Measurements from ENCODE around the gene TRPM8. TPM values are rescaled to one million over a fixed set of nuclear protein-coding genes. Genes with fewer than 3 reads are reported as not detected.

TRPM8 gene
- total RNA-seq, 2 donors from 2014 or later = not detected

GRCh38 chr2:234050455-234051135, 133.4 kb downstream of the TRPM8 start, which contains the start of gene SPP2:
Gene SPP2 (plus strand): TSS chr2:234050702. CDS start chr2:234050787, 85 bp downstream.
- no peaks in the 10 kb centered on the region for H3K4me1 ChIP-seq
- H3K4me3 ChIP-seq = no peak within 1 kb of the TSS
- no peak for TF ChIP-seq CTCF (IDR thresholded peaks at IDR 0.05)
- no peaks in the 10 kb centered on the region for H3K9me3 ChIP-seq
- H3K27me3 ChIP-seq = no peaks in the 10 kb centered on the region
- DNase-seq (ENCODE audit: low spot score) = no peak
- H3K36me3 ChIP-seq = no peaks in the 10 kb centered on the region
- H3K27ac ChIP-seq = no peak within 1 kb of the TSS

DNA sequence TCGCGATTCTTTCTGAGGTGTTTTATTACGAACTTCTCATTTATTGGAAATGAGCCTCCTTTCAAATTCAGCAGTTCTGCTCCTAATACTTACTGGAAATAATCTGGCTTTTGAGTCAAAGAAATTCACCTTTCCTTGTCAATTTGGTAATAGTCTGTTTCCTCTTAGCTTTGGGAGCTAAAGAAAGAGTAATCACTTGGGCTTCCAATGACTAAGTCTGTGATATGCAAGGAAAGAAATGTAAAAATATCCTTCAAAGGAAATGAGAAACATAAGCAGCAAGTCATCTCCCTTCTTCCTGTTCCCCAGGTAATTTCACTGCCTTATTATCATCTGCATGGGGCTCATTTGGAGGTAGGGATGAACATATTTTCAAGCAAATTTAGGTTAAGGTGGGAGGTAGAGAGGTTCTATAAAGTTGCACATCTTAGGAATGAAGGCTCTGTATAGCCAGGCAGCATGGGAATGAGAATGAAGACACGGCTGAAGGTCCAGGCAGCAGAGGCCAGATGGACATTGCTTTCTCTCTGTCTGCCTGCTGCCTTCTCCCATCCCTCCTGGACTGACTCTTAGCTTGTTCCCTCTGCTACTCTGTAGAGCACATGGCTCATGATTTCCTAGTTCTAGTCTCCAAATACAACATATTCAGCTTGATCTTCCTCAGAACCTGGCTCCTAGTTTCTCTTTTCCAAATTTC, 134.3 kb downstream of the TRPM8 start:
- no peak for DNase-seq (ENCODE audit: low spot score)
- TF ChIP-seq CTCF (IDR thresholded peaks at IDR 0.05) = no peak

GRCh38 chr2:234058881-234059280, 141.7 kb downstream of the TRPM8 start:
- TF ChIP-seq CTCF (IDR thresholded peaks at IDR 0.05) = no peak
- Histone ChIP-seq H3K36me3 (no peaks in the 10 kb centered on the region), H3K27ac (no peak overlapping the region), H3K9me3 (no peaks in the 10 kb centered on the region), H3K27me3 (no peaks in the 10 kb centered on the region), H3K4me1 (no peaks in the 10 kb centered on the region), H3K4me3 (no peak overlapping the region)
- no peak for DNase-seq (ENCODE audit: low spot score)

More for the DNA sequence above, 134.3 kb downstream of the TRPM8 start:
- no peaks in the 10 kb centered on the region for H3K36me3 ChIP-seq
- H3K27ac ChIP-seq = no peak overlapping the region
- H3K9me3 ChIP-seq = no peaks in the 10 kb centered on the region
- no peaks in the 10 kb centered on the region for H3K27me3 ChIP-seq
- H3K4me3 ChIP-seq = no peak overlapping the region
- H3K4me1 ChIP-seq = no peaks in the 10 kb centered on the region

DNA sequence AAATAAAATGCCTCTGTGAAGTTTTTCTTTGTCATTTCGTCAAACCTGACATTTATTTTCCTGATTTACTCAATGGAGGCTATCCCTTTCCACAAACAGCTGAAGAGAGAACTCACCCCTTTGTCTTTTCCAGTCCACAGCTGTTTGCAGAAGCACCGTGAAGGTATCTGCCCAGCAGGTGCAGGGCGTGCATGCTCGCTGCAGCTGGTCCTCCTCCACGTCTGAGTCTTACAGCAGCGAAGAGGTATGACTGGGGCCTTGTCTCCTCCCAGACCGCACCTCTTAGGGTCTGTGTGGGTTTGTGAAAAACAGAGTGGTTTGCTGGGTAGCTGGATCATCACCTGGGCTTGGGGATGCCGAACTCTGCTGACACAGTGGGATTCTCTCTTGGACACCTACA, 143.1 kb downstream of the TRPM8 start:
- Histone ChIP-seq H3K9me3 (no peaks in the 10 kb centered on the region), H3K4me3 (no peak overlapping the region), H3K27ac (no peak overlapping the region), H3K4me1 (no peaks in the 10 kb centered on the region), H3K36me3 (no peaks in the 10 kb centered on the region), H3K27me3 (no peaks in the 10 kb centered on the region)
- TF ChIP-seq CTCF (IDR thresholded peaks at IDR 0.05) = no peak
- no peak for DNase-seq (ENCODE audit: low spot score)

DNA sequence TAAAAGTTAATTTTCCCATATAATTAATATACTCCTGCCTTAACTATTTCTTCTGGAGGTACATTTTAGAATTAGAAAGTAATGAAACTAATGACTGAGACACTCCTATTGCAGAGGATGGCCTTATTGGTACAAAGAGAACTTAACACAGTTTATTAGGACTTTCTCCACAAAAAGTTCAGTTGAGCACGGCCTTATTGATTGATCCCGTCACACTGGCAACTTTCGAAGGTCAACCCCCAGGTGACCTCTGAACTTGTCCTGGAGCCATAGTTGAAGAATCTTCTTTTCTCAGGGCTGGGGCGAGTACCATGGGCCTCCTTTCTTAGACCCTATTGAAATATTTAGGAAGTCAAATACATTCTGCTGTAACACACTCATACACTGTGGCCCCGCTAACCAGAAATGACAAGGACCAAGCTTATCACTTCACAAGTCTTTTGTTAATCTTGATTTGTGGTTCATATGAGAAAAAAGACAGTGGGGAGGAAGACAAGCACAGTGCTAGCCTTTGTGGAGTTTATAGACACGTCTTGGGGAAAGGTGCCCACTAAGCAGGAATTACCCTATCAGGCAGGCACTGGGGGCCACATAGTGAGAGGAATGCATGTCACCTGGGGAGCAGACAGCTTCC, 144.6 kb downstream of the TRPM8 start:
- no peak for TF ChIP-seq CTCF (IDR thresholded peaks at IDR 0.05)
- no peaks in the 10 kb centered on the region for H3K27me3 ChIP-seq
- no peaks in the 10 kb centered on the region for H3K36me3 ChIP-seq
- H3K9me3 ChIP-seq = no peaks in the 10 kb centered on the region
- DNase-seq (ENCODE audit: low spot score) = no peak
- no peak overlapping the region for H3K27ac ChIP-seq
- H3K4me1 ChIP-seq = no peaks in the 10 kb centered on the region
- H3K4me3 ChIP-seq = no peak overlapping the region

Measured in right atrium auricular region (tissue), 2 donors.